Suppressor macrophage treated with lipopolysaccharide for 4 hours (primary cell): ENCODE results near the gene HLA-DQA2.
A peak's percentile ranks its signal among the peaks of the same experiment; 100 is the strongest.
"Not testable (repeated sequence)": the region's sequence is repeated elsewhere in the genome, so short reads cannot be mapped to it uniquely, and the experiment has no call there.

Source experiments
- DNase-seq: peaks from one replicate; pipeline ENCODE4 v3.0.0-alpha.2; 2020

Gene HLA-DQA2

DNA sequence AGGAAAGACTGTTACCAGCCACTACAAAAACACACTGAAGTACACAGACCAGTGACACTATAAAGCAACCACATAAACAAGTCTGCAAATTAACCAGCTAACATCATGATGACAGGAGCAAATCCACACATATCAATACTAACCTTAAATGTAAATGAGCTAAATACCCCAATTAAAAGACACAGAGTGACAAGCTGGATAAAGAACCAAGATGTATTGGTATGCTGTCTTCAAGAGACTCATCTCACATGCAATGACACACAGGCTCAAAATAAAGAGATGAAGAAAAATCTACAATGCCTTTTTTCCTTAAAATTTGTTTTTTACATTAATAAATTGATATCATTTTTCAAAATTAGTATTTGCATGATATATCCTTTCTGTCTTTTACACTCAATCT lies 41.7 kb downstream of the HLA-DQA2 start:
- not testable (repeated sequence) for DNase-seq

DNA sequence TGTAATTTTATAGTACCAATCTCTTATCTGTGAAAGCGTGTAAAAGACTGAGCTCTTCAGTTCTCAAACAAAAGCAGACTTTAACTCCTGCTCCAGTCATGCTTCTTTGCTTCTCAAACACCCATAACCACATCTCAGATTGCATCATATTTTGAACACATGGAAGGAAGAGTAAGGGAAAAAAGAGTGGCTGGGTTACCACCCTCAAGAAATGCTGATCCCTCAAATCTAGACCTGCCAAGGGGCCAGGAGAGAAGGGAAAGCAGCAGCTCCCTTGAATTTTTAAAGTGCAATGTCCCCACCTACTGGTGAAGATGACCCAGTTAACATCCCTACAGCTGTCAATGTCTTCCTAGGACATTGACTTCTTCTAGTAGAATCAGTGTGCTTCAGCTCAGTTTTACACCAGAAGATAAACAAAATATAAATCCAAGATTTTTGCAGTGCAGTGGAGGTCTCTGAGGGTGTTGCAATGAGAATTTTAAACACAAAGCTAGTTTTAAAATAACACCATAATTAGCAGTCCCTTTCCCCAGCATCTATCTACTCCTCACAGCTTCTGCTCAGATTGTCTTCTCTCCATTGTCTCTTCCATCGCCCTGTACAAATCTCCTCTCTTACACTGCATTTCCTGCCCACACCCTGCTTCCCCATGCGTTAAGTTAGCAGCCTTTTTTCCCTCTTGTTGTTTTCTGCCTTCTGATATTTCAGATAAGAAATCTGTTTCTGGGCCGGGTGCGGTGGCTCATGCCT lies 44.8 kb downstream of the HLA-DQA2 start:
- peak; percentile 78 for DNase-seq

DNA sequence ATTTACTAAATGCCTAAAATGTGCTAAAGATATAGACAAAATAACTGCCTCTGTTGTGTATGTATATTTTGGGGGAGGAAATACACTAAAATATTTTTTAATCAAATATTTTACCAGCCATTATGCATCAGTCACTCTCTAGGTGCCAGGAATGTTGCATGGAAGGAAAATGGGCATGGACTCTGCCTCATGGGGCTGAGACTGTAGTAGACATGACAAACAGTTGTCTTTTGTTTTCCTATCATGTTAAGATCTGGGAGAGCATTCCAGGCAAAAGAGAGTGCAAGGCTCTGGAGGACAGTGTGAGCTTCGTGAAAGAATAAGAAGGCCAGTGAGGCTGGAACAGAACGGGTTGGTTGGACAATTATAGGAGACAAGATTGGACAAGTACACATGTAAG lies 49.1 kb downstream of the HLA-DQA2 start:
- DNase-seq = no peak

DNA sequence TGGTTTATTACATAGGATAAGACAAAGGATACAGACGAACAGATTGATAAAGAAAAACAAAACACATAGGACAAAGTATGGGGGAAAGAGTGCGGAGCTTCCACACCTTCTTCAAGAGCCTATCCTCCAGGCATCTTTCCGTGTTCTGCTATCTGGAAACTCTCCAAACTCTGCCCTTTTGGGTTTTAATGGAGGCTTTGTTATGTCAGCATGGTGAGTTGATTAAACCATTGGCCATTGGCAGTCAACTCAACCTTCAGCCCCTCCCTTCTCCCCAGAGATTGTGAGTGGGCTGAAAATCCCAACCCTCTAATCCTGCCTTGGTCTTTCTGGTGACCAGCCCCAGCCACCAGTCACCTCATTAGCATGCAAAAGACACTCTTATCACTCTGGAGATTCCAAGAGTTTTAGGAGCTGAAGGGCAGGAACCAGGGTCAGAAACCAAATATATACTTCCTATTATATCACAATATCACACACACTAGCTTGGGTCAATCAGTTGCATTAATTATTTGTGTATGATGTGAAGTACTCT lies 51.8 kb downstream of the HLA-DQA2 start:
- no peak for DNase-seq

DNA sequence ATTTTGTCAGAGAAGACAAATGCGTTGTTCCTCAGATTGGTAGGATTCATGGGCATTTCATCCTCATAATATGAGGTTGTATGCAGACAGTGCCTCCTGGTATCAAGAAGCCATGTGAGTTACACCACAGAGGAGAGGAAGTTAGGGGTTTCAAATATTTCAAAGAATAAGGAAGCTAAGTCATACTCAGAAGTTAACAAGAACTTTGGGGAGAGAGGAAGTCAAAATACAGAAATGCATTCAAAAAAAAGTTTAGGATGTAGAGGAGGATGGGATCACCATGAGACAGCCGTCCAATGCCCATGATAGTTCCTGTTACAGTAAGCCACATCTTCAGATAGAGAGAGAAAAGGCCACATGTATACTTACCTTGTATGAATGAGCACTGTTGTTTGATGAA lies 53.3 kb downstream of the HLA-DQA2 start:
- DNase-seq = peak; percentile 83
